ENCODE results near the gene CHIT1.

The CHIT1 gene

DNA sequence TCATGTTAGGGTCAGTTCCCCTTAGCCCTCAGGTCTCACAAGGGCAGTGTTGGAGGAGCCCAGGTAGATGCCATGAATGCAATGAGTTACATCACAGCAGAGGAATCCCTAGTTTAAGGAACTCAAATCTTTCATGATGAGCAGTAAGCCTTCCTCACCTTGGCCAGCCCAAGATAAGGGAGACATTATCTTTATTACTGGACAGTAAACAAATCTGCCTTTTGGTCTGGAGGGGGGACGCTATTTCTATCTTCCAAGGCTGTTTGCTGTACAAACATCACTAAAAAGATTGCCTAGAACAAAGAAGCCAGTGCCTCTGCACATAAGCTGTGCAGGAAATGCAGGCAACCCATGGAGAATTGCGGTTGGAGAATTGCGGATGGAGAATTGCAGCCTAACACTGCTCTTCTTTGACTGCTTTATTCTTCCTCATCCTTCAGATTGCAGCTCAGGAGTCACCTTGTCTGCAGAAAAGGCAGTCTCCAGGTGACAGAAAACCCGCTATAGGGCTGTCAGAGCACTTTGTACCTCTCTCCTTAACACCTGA lies 40.7 kb downstream of the CHIT1 start:
- DNase-seq (ENCODE audit: low read depth) = no peak

DNA sequence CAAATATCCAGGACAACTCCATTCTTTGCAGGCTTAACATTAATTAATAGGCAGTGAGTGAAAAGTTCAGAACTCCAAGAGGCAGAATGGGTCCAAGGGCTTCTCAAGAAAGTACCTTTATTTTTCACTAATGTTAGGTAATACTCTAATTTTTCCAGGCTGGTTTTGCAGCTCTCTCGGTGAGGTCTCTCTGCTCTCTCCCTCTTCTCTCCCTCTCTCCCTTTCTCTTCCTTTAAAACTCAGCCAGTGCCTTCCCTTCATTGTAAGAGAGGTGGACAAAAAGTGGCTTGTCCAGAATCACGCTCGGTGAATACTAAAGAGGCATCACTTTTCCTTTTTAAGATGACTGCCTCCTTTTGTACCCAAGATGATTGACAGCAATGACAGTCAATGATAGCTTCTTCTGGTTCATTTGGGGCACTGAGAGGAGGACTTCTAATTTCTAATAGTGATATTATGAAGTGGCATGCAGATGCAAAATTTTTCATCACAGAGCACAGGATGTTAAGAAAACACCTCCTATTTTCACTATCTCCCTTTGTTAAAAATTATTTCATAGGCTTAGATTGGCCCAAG lies 41.7 kb downstream of the CHIT1 start:
- DNase-seq (ENCODE audit: low read depth) = no peak

DNA sequence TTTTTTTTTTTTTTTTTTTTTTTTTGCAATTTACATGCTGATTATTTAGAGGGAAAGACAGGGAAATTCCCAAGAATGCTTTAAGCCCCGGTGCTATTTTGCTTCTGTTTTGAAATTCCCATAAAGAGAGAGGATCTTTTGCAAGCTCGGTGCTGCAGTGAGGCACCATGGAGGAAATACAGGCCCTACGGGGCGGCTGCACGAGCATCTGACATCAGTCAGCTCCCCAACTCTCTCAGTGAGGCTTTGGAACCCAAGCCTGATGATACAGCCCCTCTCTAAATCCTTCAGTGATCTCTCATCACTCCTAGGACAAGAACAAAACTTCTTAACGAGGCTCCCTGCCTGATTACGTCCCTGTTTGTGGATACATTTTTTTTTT lies 42.2 kb downstream of the CHIT1 start:
- DNase-seq (ENCODE audit: low read depth) = no peak

DNA sequence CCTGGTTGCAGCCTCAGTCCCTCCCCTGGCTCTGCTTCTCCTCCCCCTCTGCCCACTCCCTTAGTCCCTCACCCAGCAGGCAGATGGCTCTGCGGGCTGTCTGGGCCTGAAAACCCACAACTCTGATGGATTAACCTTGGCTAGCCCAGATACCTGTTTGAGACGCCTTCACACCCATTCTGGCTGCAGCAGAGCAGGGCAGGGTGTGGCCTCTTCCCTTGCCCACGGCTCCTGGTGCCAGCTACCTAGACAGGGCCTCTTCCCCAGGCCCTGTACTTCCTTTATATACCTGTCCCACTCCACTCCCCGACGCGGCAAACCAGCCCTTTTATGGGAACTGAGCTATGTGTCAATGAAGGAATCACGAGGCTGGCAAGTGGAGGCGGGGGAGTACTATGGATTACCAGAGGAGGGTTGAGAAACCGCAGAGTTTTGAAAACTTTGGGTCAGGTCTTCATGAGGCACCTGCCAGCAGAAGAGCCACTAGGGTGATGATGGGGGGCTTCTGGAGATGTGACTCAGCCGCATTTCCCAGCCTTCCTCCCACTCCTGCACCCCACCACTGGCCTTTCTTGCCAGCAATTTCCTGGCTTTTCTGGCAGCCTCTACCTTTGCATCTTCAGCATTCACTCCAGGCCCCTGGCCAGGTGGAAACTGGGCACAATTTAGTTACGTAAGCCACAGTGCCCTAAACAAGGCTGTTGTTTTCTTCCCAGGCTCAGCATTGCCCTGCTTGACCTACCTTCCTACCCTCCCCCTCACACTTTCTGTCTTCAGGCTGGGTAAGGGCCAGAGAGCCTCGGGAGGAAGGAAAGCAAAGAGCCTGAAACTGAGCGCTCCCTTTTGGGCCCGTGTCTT lies 42.8 kb downstream of the CHIT1 start, which contains the start of gene CHI3L1:
CHI3L1 (minus strand) TSS at position 259 of the 858 bp plus-strand sequence; CDS start at position 178, 81 bp downstream.
- no peak for DNase-seq (ENCODE audit: low read depth)

DNA sequence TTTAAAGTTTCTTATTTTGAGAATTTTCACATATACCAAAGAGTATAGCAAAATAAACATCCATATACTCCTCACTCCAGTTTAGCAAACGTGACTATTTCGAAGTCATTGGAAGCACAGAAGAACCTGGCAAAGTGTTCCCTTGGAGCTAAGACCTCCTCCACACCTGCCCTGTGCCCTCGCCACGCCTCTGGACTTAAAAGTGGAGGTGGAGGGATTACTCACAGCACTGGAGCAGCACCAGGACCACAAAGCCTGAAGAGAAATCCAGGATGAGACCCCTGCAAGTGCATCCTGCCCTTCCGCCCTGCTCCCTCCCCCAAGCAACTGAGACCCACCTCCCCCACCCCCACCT lies 43.4 kb downstream of the CHIT1 start:
- DNase-seq (ENCODE audit: low read depth) = no peak

DNA sequence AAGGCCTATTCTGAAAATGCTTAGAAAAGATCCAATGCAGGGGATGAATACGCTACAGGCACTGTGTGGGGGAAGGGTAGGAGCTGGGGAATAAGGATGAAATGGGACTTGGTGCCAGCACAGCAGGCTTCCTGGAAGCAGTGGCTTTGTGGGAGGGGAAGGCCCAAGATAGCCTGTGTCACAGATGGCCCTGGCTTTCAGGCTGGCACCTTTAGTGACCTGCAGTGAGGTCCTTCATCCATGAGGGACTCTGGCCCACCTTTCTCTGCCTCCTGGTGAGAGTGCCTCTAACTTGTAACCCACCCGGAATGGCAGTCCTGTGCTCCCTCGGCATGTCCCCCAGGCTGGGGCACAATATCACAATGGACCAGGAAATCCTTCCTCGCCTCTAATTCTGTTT lies 43.9 kb downstream of the CHIT1 start:
- no peak for DNase-seq (ENCODE audit: low read depth)

DNA sequence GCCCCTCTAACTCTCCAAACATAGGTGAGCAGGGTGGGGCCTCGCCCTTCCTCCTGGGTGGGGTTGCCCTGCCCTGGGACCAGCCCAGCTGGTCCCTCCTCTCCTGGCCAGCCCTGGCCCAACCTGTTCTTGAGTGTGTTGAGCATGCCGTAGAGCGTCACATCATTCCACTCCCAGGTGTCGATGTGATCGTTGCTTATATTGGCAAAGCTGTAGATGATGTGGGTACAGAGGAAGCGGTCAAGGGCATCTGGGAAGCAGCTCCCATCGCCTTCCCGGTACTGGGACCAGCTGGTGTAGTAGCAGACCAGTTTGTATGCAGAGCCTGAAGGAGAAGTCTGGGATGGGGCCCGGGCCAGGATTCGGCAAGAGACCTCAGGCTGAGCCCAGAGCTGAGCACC lies 44.4 kb downstream of the CHIT1 start:
- DNase-seq (ENCODE audit: low read depth) = no peak

DNA sequence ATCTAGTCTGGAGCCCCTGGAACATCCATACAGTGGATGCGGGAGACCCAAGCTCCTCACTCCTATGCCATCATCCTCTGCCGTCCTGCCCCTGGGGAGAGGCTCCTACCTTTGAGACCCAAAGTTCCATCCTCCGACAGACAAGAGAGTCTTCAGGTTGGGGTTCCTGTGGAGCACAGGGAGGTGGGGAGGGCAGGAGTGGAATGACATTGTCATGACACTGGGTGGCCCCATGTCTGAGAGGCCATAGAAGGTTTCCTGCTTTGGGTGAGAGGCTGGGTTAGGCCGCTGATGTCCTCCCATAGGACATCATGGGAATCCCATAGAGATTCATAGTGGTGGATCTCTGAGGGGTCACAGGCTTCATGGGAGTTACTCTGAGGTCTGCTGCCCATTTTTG lies 45.0 kb downstream of the CHIT1 start:
- no peak for DNase-seq (ENCODE audit: low read depth)

DNA sequence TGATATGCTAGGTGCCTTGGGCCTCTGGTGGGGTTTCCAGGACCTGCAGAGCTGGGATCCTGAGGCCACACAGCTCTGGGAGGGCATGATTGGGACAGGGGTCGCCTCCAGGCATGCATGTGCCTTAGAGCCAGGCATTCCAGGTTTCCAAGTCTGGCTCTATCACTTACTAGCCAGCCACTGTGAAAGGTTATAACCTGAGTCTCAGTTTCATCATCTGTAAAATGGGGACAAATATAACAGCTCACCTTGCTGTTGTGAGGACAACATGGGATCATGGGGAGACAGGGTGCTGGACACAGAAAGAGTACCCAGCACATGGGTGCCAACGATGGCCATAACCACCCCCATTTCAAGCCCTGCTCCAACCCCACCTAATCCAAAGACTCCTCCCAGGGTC lies 45.6 kb downstream of the CHIT1 start:
- no peak for DNase-seq (ENCODE audit: low read depth)

DNA sequence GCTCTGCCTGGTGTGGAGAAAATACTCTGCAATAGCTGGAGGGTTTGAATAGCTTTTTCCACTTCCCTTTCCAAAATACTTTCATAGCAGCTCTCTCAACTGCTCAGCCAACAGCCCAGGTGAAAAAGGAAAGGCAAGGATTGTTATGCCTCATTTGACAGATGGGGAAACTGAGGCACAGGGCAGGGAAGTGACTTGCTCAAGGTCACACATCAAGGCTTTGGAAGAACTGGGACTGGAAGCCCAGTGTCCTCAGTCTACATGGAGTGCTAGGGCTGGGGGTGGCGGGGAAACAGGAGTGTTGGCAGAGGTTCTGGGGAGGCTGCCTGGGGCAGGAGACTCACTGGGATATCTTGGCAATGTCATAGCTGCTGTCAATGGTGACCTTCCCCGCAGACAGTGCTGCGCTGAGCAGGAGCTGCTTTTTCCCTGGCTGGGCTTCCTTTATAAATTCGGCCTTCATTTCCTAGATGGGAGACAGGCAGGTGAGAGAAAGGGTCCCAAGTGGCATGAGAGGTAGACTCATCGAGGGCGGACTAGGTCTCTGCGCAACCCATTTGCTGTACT lies 47.0 kb downstream of the CHIT1 start:
- no peak for DNase-seq (ENCODE audit: low read depth)

DNA sequence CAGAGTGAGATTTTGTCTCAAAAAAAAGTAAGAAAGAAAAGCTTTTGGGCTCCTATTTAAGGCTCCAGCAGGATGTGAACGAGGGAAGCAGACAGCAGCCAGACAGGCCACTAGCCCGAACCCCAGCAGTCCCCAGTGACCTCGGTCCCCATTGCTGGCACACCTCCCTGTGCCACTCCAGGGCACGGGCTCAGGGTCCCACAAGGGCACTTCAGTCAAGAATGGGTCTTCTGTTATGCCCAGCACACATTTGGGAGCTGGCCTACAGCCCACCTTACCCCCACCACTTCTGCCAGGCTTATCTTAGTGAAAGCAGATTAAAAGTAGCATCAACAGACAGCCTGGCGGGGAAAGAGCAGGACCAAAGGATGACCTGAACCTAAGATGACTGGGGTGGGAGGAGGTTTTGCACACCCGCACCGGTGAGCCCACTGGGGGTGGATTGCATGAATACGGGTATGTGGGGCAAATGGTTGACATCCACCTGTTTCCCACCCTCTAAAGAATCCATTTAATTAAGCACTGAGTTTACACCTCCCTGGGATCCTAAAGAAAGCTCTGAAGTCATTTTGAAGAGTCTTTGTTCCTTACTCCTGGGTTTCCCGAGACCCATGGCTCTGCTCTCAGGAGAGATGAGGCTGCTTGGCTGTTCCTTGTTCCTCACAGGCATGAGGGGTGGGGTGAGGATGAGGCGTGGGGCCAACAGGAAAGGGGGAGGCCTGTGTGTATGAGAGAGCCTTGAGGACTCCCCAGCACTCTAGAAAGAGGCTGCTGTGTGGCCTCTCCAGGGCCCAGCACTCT lies 47.7 kb downstream of the CHIT1 start:
- no peak for DNase-seq (ENCODE audit: low read depth)

DNA sequence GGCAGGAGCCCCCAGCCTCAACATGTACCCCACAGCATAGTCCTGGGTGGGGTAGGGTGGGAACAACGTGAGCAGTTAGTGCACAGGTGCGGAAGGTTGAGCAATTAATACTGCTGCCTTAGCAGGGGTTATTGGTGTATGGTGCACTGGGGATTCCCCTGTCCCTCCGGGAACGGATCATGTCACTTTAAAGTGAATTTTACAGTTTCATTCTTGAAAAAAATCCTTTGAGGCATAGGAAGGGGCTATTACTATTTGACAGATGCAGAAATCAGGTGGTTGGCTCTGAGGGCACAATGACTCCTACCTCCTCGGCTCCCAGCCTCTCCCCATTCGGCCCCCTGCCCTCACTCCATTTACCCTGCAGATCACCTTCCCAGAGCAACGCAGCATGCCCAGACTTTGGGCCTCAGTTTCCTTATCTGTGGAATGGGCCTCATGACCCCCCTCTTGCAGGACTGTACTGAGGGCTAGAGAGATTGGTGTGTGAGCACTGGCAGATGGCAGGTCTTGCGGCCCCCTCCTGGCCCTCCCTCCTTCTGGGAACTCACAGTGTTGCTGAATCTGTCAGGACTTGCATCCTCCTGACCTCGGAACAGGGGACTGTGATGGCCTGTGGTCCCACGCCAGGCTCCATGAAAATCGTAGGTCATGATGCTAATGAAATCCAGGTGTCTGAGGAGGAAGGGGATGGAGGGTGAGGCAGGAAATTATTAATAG lies 48.7 kb downstream of the CHIT1 start:
- DNase-seq (ENCODE audit: low read depth) = no peak

DNA sequence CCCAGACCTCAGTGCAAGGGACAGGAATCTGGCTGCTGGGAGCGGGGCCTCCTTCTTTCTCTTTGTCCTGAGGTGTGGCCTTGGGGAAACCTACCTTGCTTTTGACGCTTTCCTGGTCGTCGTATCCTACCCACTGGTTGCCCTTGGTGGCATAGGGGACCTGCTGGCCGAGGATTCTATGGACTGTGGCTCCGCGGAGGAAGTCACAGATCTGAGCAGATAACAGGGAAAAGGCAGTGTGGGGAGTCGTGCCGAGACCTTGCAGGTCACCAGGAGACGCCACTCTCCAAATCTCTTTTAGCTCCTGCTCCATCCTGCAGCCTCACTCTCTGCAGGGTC lies 49.8 kb downstream of the CHIT1 start:
- no peak for DNase-seq (ENCODE audit: low read depth)

DNA sequence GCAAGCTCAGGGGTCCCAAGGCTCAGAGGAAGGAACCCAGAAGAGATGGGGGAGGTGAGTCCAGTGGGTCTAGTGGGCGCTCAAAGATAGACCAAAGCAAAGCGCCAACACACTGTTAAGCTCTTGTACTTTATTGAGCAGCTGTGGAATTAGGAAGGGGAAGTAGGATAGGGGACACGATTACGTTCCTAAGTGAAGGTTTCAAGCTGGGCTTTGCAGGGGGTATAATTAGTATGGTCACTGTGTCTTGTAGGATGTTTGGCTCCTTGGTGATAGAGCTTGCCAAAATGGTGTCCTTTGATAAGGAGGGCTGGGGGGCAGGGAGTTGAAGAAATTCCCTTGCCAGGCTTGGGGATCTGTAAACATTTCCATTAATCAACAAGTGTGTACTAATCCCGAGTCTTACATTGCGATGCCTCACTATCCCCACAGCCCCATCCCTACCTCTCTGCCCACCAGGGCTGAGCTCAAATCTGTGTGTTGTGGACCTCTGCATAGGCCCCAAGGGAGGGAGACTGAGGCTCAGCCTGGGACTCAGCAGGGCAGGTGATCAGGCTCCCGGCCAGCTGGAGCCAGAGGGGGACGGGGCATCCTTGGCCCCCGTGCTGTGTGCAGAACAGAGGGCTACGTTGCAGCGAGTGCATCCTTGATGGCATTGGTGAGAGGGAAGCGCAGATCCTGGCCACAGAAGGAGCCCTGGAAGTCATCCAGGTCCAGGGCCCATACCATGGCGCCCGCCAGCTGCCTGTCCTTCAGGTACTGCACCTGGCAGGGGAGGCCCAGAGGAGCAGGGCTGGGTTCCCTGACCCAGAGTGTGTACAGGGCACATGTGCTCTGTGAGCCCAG lies 50.4 kb downstream of the CHIT1 start:
- DNase-seq (ENCODE audit: low read depth) = no peak

DNA sequence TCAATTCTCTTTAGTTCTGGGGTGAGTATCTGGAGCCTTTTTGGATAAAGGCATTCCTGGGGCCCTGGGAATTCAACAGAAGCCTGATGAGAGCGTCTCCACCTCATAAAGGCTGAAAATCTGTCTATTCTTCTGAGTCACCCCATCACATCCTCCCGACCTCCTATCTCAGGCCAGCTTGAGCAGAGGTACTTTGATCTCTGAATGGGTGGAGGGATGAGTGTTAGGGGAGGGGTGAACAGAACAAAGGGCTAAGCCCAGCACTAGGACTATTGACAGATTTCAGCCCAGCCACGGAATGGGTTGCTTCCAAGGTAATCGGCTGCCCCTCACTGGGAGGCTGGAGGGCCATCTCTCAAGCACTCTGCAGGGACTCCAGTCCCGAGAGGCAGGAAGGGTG lies 51.4 kb downstream of the CHIT1 start:
- DNase-seq (ENCODE audit: low read depth) = no peak

DNA sequence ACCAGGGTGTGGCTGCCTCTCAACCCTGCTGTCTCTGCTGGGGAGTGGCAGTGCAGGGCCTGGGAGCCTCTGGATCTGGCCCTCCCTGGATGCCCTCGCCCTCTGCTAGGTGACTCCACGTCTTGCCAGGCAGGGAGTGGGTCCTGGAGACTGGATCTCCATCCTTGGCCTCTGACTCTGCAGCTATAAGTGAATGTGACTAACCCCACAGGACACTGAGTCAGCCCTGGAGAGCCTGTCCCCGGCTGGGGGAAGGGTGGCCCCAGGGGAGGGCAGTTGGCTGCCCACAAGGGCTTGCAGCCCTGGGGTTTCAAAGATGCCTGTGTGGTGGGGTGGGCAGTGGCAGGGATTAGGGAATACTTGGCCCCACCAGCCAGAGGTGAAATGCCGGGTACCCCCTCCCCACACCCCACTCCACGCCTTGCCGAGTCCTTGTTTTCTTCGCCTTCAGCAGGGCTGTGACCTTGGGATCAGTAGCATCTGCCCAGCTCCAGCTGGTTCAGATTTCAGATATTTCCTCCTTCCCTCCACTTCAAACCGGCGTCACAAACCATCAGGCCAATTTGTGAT lies 51.9 kb downstream of the CHIT1 start:
- DNase-seq (ENCODE audit: low read depth) = no peak

DNA sequence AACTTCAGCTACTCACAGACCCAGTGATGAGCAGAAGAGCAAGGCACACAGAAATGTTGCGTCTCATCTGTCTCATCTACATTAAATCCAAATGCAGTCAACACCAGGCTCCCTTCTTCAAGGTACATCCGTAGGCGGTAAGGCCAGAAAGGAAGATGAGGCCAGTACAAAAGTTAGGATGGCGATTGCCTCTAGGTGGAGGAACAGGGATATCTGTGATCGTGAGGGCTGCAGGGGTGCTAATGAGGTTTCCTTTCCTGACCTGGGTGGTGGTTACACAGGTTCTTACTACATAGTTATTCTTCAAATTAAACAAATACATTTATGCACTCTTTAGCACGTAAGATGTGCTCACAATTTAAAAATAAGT lies 52.5 kb downstream of the CHIT1 start:
- no peak for DNase-seq (ENCODE audit: low read depth)

DNA sequence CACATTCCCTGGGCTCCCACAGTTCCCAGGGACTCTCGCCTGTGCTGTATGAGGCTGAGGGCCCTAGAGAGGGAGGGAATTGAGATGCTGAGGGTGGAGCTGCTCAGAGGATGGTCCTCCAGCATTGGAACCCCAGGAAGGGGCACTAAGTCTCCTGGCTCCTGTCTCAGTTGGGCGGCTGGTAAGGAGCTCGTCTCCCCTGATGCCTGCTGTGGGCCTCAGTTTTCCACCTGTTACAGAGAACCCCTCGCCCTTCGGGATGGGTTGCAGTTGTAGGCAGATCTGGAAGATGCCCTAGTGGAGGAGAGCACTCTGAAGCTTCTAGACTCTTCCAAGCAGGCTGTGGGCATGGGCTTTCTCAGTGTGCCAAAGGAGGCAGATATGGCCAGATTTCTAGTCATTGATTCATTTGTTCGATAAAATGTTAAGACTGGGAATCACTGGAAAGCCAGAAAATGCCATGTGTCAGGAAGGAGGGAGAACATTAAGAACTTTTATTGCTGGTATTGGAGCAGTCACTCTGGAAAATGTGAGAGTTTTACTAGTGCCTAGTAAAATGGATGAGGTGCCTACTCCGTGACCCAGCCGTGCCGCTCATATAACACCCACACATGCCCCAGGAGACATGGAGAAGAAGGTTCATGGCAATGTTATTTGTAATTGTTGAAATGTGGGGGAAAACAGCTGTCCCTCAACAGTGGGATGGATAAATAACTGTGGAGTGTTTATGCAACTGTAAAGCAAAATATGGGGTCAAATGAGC lies 53.0 kb downstream of the CHIT1 start:
- no peak for DNase-seq (ENCODE audit: low read depth)

DNA sequence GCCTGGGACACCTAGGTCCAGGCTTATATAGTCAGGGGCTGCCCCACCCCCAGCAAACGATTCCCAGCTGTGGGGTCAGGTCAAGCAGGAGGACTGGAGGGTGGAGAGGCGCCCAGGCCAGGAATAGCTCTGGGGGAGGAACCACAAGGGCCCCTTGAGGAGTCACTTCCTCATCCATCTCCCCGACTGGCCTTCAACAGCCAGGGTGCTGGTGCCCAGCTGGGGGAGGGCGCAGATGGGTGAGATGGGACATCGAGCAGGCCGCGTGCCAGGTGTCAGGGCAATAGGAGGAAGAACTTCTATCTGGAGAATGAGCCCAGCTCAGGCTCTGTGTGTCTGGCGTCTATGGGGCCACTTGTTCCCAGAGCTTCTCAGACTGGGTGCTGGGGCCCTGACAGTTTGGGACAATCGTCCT lies 53.6 kb downstream of the CHIT1 start:
- DNase-seq (ENCODE audit: low read depth) = no peak

Data from stimulated activated CD8-positive, alpha-beta memory T cell treated with anti-CD3 and anti-CD28 coated beads, Interleukin-4, amount 100 ng/mL, for 24 hours (primary cell).